HG02943 (cell line): ENCODE measurements around the gene FGF6.

Experiments used
- ATAC-seq: cut with Tn5 transposase; IDR thresholded peaks from one replicate; pipeline ENCODE4 v1.9.1; 2021; ENCODE audit warnings: mild to moderate bottlenecking, low read depth, moderate library complexity; ENCODE audit not compliant: unreplicated experiment

The FGF6 gene

DNA sequence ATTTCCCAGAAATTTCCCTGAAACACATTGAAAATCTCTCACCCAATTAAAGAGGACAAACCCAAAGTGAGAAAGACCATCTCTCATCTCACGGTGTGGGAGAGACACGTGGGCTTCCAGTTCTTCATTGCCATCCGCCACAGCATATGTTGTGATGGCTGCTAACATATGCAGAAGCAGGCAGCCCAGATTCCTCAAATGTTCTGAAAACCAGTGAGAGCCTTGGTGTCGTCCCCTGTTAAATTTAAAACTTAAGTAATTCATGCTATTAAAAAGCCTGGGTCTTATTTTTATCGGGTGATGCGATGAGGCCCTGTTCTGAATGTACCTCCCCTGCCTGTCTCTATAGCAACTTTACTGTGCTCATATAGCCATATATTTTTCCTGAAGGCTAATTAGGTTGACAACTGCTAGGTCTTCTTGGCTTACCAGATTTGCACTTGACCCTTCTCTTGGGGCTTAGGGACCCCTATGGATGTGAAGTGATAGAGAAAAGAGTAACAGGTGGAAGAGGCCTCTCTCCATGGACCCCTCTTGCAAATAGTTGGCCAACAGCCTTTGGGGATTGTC lies 2.8 kb upstream of the FGF6 start:
- ATAC-seq, result no peak

DNA sequence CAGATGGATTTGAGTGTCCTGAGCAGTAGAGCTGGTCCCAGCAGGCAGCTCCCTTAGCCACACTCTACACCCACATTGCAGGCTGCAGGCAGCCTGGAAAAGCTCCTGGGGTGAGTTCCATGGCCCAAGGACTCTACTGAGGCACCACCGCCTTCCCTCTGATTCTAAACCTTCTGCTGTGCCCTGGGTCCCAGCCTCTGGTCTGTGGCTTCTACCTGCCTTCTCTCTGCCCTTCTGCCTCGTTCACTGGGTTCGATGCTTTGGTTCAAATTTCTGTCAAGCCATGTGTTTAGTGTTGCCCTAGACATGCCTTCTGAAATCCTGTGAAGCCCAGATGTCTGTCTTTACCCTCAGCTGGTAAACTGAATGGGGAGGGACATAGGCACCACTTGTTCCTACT lies 1.5 kb upstream of the FGF6 start:
- ATAC-seq, result no peak

DNA sequence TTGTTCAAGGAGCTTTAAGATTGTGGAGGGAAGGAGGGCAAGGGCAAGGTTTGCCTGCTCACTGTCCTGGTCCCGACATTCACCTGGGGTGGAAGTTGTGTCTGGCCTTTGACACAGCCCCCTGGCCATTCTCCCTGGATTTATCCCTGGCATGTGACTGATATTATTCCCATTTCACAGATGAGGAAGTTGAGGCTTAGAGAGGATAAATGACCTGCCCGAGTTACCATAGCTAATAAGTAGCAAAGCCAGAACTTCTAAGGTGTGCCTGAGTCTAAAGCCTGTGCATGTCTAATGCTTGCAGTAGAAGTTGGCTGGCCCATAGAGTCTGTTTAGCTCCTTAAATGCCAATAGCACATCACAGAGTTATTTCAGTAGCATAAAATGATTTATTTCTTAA lies 720 bp upstream of the FGF6 start:
- ATAC-seq, result no peak

DNA sequence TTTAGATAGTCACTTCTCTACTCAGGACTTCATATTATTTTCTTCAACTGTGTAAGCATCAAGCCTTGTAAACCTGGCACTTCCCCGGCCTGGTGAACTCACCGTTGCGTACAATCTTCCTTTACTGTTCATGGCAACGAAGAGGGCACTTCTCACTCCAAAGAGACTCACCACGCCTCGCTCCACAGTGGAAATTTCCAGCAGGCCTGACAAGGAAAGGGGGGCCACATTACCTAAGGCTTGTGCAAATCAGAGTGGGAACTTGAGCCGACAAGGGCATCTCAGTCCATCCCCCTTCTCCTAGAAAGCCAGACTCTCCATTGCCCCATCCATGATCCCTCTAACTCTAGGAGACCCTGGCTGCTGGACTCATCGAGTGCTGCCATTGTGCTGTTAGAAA lies 1.6 kb downstream of the FGF6 start:
- no peak for ATAC-seq

DNA sequence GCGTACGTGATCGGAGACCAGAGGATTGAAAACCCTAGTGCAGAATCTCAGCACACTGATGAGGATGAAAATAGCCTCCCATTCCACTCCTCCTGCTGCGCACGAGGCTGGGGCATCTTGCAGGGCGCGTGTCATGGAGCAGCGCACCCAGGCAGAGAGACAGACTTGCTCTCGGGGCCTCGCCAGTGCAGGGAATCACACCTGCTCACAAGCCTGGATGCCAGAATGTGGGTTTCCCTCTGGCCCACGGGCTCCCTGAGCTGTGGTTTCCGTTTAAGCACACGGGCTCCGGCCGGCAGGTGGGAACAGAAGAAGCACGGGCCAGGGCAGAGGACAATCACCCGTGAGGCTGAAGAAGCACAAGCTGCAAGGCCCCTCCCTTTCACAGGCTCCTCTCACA lies 2.0 kb downstream of the FGF6 start:
- ATAC-seq, result no peak

DNA sequence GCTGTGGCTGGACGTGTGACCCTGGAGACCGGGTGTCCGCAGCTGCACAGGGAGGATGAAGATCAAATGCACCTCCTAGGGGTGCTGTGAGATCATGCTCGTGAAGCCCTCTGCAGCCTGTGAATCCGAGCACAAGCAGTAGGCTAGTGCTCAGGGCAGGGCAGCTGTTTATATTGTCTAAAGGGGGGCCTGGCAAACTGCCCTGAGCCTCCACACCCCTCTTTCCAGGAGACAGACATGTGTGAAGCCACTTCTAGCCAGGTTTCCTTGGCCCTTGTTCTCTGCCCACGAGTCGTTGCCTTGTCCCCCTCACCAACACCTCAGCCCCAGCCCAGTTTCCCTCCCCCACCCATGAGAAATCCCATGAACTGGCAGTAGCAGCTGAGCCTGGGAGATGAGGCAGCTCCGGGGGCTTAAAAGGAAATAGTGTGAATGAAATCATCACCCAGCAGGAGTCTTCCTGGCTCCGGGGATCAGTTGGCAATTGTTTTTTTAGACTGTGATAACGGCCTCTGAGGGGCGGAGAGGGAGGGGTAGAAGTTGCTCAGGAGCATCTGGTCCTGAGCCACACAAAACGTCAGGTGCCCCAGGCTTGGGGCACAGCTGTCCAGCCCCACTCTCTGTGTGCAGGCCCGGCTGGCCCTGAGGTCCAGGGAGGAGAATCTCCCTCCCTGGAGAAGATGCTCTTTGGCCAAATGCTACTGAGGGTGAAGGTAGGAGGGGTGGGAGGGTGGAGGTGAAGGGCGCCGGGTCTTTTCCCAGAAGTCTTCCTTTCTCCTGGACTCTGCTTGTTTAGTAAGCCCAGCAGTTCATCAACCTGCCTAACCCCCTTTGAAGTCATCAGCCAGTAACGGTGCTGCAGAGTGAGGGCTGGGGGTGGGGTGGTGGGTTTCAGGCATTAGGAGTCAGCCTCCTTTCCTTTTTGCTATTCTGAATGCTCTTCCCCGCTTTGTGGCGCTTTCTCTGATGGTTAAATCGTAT lies 4.0 kb downstream of the FGF6 start:
- ATAC-seq, result no peak

DNA sequence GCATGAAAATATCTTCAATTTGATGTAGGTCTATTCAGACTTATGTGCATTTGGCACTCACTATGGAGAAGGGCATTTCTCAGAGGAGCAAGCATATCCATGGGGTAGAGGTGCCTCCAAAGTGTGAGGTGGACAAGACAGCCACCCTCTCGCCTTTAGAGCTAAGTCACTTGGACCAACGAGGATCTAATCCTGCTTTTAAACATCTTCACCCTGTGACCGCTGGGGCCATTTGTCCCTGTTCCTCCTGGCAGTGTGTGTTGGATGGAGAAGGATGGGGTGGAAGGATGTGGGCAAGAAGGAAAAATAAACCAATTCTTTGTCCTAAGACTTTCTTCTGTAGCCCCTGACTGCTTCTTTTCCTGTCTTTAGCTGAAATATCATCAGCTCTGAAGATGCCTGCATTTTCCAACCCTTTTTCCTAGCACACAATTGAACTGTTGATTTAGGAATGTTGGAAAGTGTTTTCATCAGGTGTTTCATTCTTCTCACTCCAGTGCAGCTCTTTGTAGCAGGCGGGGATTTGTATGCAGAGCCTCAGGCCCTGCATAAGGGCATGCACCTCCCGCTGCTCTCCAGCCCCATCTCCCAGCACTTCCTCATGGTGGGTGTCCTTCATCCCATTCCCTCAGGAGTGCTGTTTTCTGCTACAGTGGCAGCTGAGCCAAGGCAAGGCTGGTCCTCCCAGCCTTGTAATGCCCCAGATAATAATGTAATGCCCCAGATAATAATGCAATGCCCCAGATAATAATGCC lies 5.3 kb downstream of the FGF6 start:
- no peak for ATAC-seq

DNA sequence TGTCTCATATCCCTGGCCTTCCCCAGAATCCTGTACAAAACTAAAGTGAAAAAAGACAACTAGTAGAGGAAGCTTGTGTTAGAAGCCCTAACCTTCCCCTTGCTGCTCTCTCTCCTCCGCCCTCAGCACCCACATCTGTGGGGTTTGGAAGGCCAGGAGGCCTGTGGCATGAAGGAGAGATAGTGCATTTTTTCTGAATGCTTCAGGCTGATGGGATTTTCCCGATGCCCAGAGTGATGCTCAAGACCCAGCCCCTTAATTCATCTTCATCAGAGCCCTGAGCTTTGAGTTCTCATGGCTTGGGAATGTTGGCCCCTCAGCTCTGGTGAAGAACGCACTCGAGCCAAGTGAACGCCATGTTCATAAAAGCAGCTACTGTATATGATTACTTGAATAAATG lies 5.9 kb downstream of the FGF6 start:
- ATAC-seq, result no peak

DNA sequence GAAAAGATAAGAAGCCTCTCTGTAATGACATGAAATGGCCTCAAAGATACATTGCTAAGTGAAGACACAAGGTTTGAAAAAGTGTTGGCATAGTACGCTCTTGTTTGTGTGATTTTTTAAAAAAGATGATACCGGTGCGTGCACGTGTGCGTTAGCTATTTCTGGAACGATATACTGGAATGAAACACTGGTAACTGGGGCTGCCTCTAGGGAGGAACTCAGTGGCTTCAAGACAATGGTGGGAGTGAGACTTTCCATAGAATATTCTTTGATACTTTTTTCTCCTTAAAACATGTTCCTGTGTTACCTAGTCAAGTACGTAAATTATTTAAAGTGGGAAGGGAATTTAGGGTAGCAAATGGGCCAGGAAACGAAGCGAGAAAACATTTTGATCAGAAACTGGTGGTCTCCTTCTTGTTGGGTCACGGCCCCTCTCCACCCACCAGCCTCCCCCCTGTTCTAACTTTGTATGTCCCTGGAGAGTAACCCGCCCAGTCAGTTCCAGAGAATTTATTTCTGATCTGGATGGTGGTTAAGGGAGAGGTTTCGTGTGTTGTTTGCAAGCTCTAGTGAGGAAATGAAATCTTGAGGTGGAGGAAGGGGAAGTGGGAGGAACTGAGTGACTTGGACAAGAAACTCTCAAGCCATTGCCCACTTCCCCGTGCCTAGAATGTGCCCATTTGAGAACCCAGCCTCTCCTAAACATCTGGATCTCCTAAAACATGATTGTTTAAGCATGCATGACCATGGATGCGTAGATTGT lies 6.6 kb downstream of the FGF6 start:
- no peak for ATAC-seq

DNA sequence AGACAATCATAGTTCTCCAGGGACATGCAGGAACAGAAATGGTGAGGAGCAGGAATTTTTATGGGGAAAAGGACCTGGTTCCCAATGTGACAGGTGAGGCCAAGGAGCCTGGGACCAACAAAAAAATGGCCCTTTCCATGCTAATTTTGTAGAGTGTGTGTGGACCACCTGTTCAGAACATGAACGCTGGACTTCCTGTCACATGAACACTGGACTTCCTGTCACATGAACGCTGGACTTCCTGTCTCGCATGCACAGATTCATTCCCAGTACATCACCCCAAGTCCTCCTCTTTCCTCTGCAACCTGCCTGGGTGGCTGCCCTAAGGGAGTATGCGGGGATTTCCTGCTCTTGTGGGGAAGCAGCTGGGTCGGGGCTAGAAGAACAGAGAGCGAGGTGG lies 10.1 kb downstream of the FGF6 start:
- no peak for ATAC-seq

DNA sequence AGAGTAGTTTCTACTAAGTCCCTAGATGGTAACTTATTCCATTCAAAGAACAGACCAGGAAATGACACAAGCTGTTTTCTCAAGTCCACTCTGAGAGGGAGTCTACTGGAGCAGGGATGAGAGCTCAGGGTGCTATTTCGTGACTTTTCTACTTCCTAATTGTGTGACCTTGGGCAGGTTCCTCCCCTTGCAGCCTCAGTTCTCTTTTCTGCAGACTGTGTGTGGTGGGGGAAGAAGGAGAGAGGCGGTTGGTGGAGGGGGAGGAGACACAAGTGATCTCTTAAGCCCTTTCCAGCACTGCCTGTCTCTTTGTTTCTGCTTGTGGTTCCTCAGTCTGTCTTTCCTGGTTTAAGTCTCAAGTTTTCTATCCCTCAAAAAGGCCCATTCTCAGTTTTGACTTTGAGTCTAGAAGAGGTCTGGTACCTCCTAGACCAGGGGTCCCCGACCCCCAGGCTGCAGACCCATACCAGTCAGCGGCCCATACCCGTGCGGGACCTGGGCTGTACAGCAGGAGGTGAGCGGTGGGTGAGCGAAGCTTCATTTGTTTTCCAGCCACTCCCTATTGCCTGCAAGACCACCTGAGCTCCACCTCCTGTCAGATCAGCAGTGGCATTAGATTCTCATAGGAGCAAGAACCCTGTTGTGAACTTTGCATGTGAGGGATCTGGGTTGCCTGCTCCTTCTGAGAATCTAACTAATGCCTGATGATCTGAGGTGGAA lies 10.7 kb downstream of the FGF6 start:
- no peak for ATAC-seq

DNA sequence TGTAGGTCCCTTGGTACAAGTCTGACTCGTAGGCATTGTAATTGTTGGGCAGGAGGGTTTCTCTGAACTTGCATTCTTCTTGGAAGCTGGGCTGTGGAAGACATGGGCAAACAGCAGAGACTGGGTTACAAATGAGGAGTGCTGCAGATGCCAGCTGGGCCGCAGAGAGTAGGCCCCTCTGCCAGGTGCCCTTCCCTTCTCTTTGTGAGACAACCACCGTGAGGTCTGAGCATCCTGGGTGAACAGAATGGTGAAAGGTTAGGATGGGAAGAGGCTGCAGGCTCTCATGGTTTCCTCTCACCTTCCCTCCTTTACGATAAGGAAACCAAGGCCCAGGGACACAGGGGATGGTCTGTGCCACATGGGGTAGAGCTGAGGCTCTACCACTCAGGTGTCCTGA lies 11.3 kb downstream of the FGF6 start:
- no peak for ATAC-seq

DNA sequence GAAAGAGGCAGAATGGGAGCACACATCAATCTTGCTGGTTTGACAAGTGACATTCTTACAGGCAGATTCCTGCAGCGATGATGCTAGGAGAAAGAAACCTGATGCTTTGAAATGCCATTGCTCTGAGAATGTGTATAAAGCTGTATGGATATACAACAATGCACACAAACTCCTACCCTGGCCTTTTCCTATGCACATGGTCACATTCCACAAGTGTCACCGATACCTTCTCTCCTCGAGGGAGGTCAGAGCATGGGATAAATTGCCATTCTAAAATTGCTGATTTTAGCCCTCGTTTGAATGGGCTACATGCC lies 11.9 kb downstream of the FGF6 start:
- no peak for ATAC-seq

DNA sequence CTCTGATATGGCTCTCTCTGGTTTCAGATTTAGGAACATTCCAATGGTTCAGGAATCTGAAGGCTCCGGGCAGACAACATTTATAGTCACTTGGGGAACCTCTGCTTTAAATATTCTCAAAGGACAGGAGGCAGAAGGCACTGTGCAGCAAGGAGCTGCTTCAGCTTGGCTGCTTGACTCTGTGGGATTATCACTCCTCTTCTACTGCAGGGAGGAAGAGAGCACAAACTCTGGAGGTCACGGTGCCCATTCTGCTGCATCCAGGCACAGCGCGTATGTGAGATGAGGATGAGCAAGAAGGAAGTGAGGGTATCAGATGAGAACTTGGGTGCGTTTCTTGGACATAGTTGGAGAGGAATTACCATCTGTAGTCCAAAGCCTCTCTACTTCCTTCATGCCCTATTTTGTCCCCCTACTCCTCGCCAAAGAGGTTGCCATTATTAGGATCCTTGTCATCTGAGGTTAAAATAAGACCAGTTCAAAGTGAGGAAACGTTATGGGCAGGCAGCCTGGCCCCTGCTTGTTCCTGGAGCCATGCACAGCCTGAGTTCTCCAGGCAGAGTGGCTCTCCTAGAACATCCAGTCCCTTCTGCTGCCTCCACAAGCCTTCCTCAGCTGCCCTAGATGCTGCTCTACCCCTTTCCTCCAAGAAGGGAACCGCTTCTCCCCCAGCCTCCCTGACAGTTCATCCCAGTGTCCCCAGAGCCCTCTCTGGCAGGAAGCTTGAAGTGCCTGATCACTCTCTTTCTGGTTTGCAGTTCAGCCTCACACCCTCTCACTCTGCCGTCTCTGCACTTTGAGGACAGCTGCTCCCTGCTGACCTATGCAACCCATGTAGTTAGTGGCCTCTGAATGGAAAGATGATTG lies 12.5 kb downstream of the FGF6 start:
- ATAC-seq, result no peak

DNA sequence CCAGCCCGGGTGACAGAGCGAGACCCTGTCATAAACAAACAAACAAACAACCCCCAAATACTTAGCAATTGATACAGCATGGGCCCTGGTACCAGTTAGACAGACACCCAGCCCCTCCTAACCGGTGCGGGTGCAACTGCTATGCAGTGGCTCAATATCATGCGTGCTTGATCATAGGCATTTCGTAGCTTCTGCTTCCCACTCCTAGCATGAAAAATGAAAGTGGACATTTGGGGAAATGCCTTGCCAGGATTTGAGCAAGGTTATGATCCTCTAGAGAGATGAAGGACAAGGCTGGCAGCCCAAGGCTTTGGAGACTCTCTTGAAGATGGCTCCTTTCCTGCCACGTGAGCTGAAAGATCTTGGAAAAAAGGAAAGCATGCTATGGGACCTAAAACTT lies 13.7 kb downstream of the FGF6 start:
- ATAC-seq, result no peak

DNA sequence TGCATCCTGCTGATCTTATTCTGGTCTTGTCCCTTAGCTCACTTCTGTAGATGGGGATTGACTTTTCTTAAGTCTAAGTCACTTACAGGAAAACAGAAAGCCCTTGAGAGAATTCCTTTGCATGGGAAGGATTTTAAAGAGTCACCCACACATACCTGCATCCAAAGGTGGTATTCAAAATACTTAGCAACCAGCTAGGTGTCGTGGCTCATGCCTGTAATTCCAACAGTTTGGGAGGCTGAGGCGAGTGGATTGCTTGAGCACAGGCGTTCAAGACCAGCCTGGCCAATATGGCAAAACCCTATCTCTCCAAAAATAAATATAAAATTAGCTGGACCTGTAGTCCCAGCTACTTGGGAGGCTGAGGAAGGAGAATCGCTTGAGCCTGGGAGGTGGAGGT lies 14.2 kb downstream of the FGF6 start:
- ATAC-seq, result no peak

DNA sequence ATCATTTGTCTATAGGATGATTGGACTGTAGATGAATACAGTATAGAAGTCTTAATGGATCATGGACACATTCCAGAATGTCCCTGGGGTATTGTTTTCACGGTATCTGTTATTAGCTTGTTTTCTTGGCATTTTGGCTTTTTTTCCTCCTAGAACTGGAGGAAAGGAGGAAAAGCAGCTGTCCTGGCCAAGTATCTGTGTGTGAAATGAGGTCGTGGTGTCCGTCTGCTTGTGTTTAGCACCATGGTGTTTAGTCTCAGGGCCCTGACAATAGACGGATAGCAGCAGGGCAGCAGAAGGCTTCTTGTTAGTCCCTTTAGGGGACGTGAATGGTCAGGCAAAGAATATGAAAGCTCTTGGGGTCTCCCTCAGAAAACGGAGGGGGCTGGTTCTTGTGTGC lies 21.2 kb downstream of the FGF6 start:
- ATAC-seq, result no peak

DNA sequence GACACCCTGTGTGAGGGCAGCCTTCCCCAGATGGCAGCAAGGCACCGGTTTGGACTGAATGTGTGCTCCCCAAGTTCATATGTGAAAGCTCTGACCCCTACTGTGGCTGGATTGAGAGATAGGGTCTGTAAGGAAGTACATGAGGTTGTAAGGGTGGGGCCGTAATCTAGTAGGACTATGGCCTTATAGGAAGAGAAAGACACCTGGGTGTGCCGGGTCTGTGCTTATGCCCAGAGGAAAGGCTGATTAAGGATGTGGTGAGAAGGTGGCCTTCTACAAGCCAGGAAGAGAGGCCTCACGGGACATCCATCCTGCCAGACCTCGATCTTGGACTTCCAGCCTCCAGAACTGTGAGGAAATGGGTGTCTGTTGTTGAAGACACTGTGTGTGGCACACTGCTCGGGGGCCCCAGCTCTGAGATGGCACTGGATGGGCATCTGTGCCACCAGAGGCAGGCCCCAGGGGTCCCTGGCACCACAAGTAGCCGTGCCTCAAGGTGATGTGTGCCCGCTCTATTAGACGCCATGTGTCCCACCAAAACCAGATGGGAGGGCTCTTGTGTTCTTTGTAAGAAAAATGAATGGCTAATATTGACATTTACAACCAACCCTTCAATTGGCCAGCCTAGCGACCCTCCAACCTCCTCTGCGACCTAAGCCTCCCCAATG lies 22.0 kb downstream of the FGF6 start:
- no peak for ATAC-seq

DNA sequence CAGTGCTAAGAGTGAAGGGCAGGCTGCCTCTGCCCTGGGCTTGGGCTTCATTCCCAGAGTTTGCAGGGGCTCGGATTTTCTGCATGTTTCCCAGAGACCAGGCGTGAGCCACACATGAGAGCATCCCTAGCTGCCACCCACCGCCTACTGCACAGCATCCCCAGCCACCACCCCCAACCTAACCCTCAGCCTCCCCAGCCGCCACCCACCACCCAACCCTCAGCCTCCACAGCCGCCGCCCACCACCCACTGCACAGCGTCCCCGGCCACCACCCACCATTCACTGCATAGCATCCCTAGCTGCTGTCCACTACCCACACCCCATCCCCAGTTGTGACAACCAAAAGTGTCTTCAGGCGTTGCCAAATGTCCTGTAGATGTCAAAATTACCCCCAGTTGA lies 22.6 kb downstream of the FGF6 start:
- no peak for ATAC-seq
